GM12891 (cell line): ENCODE measurements around the gene SLC17A7.

ENCODE experiments used
- PAX5 ChIP-seq: IDR thresholded peaks from 2 replicates; pipeline ENCODE4 v1.6.1; 2011; ENCODE audit warnings: low read length, moderate library complexity, mild to moderate bottlenecking; ENCODE audit not compliant: insufficient read depth, severe bottlenecking
- POLR2A ChIP-seq: IDR thresholded peaks from 2 replicates; pipeline ENCODE4 v1.6.1; 2011; ENCODE audit warnings: low read depth, low read length, control low read depth
- POLR2AphosphoS5 ChIP-seq: IDR thresholded peaks from 2 replicates; pipeline ENCODE4 v1.6.1; 2011; ENCODE audit warnings: low read depth, low read length, control low read depth
- POU2F2 ChIP-seq: IDR thresholded peaks from 2 replicates; pipeline ENCODE4 v1.6.1; 2011; ENCODE audit warnings: low read depth, mild to moderate bottlenecking, control low read depth, low read length, moderate library complexity
- SPI1 ChIP-seq: IDR thresholded peaks from 2 replicates; pipeline ENCODE4 v1.6.1; 2011; ENCODE audit warnings: low read depth, low read length, control low read depth
- TAF1 ChIP-seq: IDR thresholded peaks from 2 replicates; pipeline ENCODE4 v1.6.1; 2011; ENCODE audit warnings: low read depth, low read length, control low read depth

DNA sequence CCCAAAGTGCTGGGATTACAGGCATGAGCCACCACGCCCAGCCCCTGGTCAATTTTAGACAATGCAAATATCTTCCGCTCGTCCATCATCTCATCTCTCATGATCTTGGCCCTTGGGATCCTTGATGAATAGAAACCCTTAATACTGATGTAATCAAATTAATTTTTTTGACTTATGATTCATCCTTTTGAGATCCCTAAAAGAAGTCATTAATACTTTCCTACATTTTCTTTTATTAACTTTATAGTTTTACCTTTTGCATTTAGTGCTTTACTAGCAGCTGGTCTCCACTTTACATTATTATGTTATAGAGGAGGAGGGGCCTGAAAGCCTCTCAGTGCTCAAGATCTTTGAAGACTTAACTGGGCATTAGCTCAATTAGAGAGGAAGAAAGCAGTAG lies 60.9 kb downstream of the SLC17A7 start:
- TF ChIP-seq POLR2A (no peak), POLR2AphosphoS5 (no peak), TAF1 (no peak), POU2F2 (no peak), PAX5 (no peak), SPI1 (no peak)
